Stomach (tissue), 4 donors: ENCODE measurements around the gene CPN2.

Experiments used
- CTCF ChIP-seq, 7 experiments: fragments of 450-650 bp in 4 of 7; fragments of 200-600 bp in 3 of 7; sonication (generic) in 3 of 7; IDR thresholded peaks; one replicate each; pipeline ENCODE4 v1.5.1; 2016 to 2019; ENCODE audit warnings: antibody characterized with exemption in 7 of 7, control low read depth in 2 of 7, mild to moderate bottlenecking in 1 of 7
- EP300 ChIP-seq: sonication (generic); formaldehyde crosslinking; IDR thresholded peaks from one replicate; pipeline ENCODE4 v1.6.1; 2017; ENCODE audit warnings: antibody characterized with exemption
- POLR2A ChIP-seq, 4 donors: fragments of 450-650 bp; IDR thresholded peaks; one replicate each; pipeline ENCODE4 v1.6.1; 2016; ENCODE audit warnings: antibody characterized with exemption in 4 of 4, control low read depth in 2 of 4, mild to moderate bottlenecking in 1 of 4, moderate library complexity in 1 of 4
- POLR2AphosphoS5 ChIP-seq, 3 donors: sonication (generic); formaldehyde crosslinking; IDR thresholded peaks; one replicate each; pipeline ENCODE4 v1.6.1; 2016; ENCODE audit warnings: antibody characterized with exemption in 3 of 3

DNA sequence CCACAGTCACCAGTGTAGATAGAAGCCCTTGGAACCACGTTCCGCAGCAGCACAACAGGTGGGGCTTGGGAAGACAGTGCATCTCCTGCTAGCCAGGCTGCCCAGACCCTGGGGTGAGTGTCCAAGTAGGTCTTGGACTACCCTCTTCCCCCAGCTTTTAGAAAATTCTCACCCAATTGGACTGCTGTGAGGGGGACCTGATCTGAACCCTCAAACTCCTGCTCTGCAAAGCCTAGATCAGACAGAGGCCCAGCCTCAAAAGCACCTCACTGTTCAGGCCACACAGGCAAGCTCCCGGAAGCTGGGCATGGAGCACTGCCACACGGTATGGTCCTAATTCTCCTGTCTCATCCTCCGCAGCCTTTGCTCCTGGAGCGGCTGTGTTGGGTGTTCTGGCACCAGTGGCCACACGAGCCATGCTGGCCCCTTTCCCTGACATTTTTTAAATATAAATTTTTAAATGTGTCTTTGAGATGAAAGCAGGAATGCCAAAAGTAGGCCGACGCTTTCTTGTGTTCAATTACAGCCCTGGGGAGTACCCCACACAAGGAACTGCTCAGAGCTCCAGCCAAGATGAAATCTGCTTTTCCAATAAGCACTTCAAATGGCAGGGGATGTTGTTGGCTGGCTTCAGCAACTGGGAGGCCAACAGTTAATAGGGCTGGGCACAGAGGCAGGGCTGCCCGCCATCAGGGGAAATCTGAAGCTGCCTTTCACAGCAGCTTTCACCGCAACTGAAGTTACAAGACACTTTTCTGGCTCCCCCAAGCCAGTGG lies 40.9 kb downstream of the CPN2 start:
- TF ChIP-seq CTCF (IDR thresholded peaks at IDR 0.05) (no peak), EP300 (no peak), POLR2A (IDR thresholded peaks at IDR 0.05) (no peak), POLR2AphosphoS5 (IDR thresholded peaks at IDR 0.05) (no peak)
